Fibroblast of mammary gland (primary cell): ENCODE data around the gene CHN2.

ENCODE experiments used
- DNase-seq: peaks from one replicate; pipeline ENCODE4 v3.0.0-alpha.2; 2010; ENCODE audit warnings: low read depth
- H3K4me3 ChIP-seq: 2 replicates; pipeline ENCODE4 v1.5.1; 2011; ENCODE audit warnings: low read depth, mild to moderate bottlenecking, low read length, moderate library complexity; ENCODE audit not compliant: control insufficient read depth
- CTCF ChIP-seq: conservative IDR thresholded peaks from 2 replicates; pipeline ENCODE4 v1.5.1; 2011; ENCODE audit warnings: low read depth, low read length, inconsistent platforms; ENCODE audit not compliant: control insufficient read depth, insufficient read depth

CHN2 gene

GRCh38 chr7:29483219-29484104 is 288.9 kb downstream of the CHN2 start:
- DNase-seq: no peak
- no peak for TF ChIP-seq CTCF

GRCh38 chr7:29484280-29484679 is 289.7 kb downstream of the CHN2 start:
- DNase-seq: no peak
- H3K4me3 ChIP-seq: no peak overlapping the region
- no peak for TF ChIP-seq CTCF

More at GRCh38 chr7:29483219-29484104, 288.9 kb downstream of the CHN2 start:
- H3K4me3 ChIP-seq: no peak overlapping the region

- DNase-seq: no peak
- H3K4me3 ChIP-seq: no peak overlapping the region
- TF ChIP-seq CTCF: no peak
Observed at GRCh38 chr7:29485339-29486190, 291.0 kb downstream of the CHN2 start.

GRCh38 chr7:29486191-29486700 is 291.7 kb downstream of the CHN2 start:
- no peak overlapping the region for H3K4me3 ChIP-seq
- no peak for TF ChIP-seq CTCF
- DNase-seq: no peak

- DNase-seq: no peak
- no peak for TF ChIP-seq CTCF
- no peak overlapping the region for H3K4me3 ChIP-seq
Observed at GRCh38 chr7:29487424-29487823, 292.8 kb downstream of the CHN2 start.

GRCh38 chr7:29488203-29488970 is 293.8 kb downstream of the CHN2 start:
- peak; percentile 13 for DNase-seq
- no peak for TF ChIP-seq CTCF
- H3K4me3 ChIP-seq: no peak overlapping the region
